ENCODE data around the gene SPTBN1.

GRCh38 chr2:54610700-54611099 lies 154.6 kb downstream of the SPTBN1 start:
- TF ChIP-seq EZH2 (IDR thresholded peaks at IDR 0.05; ENCODE audit: borderline replicate concordance, low read length) (no peak), CTCF (IDR thresholded peaks at IDR 0.05; ENCODE audit: low read length) (no peak)

Data from OCI-LY1 (cell line).